HG03571 (cell line): ENCODE measurements around the gene TSHZ2.
"Not testable (repeated sequence)": the region's sequence is repeated elsewhere in the genome, so short reads cannot be mapped to it uniquely, and the experiment has no call there.

Experiments used
- ATAC-seq: cut with Tn5 transposase; IDR thresholded peaks from one replicate; pipeline ENCODE4 v1.9.1; 2021; ENCODE audit not compliant: unreplicated experiment

Gene TSHZ2

DNA sequence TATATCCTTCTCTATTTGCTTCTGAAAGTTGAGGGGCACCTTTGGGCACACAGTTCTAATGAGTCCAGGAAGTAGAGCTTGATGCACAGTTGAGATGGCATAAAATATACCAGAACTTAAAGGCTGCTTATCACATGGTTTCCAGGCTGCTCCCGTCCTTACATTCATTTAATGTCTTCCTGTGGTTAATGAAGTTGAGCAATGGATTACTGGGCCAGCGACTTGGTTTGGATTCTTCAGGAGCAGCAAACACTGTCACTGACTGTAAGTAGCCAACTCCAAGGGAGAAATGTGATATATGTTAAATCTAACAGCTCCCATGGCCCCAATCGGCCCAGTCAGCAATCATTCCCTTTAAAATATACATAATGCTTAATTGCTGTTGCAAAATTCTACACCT lies 9.0 kb upstream of the TSHZ2 start:
- no peak for ATAC-seq

DNA sequence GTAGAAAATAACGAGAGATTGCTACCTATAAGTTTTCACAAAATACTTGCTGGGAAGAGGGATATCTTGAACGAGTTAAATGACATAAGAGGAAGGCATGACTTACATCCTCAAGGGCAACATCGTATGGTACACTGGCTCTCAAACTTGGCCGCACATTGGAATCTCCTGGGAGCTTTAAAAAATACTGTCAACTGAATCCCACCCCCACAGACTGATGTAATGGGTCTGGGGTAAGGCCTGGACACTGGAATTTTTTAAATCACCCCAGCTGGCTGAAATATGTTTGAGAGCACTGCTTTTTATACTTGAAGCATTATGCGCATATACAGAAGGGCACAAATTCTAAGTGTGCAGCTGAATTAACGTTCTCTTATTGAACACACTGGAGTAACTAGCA lies 8.0 kb upstream of the TSHZ2 start:
- no peak for ATAC-seq

DNA sequence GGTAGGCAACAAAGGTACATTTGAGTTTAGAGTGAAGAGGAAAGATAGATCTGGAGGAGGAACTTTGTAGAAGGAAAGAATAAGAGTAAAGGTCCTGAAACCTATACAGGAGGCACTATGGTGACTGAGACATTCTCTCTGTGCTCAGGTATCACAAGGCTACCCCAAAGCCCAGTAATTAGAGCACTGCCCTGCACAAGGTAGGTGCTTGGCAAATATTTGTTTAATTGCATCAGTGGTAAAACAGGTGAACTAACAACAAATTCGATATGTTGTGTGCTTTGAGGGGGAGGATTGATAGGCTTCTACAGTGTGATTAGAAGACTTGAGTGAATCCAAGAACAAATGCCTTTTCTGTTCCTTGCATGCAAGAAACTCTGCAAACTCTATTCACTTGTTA lies 6.8 kb upstream of the TSHZ2 start:
- no peak for ATAC-seq

DNA sequence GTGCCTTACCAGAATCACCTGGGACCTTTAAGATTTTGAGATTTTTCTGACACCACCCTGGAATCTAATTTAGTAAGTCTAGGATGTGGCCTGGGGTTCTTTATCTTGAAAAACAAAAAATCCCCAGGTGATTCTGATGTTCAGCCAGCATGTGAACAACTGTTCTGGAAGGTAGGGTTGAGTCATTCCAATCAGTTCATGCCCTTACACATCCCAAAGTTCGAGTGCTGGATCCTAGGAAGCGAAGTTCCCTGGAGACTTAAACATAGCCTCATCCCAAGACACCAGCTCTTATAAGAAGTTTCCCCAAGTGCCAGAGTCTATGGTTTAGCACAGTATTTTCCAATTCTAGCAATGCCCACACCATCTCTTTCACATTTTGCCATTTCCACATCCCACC lies 6.3 kb upstream of the TSHZ2 start:
- ATAC-seq, result no peak

DNA sequence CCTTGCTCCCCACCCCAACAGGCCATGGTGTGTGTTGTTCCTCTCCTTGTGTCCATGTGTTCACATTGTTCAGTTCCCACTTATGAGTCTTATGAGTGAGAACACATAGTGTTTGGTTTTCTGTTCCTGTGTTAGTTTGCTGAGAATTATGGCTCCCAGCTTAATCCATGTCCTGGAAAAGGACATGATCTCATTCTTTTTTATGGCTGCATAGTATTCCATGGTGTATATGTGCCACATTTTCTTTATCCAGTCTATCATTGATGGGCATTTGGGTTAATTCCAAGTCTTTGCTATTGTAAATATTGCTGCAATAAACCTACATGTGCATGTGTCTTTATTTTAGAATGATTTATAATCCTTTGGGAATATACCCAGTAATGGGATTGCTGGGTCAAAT lies 5.6 kb upstream of the TSHZ2 start:
- ATAC-seq, result not testable (repeated sequence)

DNA sequence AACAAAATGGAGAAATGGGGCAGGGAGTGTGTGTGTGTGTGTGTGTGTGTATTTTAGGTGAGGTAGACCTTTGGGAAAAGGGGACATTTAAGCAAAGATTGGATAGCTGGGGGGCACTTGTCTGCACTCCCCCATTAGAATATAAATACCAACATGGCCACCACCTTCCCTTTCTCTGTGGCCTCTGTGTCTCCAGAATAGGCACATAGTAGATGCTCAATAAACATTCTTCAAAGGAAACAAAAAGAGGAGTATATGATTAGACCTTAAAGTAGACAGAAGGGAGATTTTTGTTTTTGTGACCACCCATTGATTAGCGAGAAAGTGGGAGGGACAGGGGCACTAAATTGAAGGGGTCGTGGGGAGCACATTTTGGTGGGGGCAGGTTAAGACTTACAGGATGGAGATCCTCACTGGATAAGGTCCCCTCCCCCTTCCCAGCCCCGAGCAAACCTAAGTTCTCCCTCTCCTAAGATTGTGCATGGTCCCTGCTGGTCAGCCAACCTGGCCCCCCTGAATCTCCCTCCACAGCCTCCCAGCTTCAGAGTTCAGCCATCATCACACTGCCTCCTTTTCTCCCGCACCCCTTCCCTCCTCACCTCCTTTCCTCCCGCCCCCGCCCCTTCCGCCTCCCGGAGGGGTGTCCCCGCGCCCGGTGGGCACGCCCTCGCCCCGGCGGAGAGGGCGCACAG lies 514 bp upstream of the TSHZ2 start:
- ATAC-seq, result no peak

DNA sequence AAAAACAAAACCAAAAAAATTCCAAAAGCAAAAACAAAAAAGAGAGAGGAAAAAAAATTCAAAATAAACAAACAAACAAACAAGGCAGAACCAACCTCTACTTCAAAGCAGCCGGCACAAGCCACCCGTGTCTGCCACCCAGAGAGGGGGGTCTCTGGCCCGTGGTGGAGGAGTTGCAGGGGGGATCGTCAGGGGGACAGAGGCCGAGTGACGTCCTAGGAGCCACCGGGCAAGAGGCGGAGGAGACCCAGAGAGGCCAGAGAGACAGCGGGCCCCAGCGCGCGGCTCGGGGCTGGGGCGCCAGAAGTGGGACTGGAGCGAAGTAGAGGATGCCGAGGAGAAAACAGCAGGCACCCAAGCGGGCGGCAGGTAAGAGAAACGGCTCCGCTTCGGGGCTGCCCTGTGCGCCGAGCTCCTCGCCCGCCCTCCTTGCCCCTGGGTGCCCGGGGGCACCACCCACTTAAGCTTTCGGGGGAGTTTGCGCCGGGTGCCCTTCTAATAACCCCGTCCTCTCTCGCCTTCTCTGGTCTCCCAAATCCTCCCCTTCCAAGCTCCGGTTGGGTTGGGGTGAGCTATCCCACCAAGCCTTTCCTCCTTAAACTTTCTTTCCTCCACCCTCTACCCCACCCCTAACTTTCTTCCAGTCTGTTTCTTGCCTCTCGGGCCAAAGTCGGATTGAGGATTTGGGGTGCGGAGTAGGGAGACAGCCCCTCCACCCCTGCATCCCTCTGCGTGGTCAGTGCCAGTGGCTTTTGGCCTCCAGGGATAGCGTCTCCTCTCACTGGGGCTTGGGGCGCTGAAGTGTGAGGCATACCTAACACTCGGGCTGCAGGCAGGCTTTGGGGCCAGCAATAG lies 1.0 kb downstream of the TSHZ2 start:
- ATAC-seq, result no peak

DNA sequence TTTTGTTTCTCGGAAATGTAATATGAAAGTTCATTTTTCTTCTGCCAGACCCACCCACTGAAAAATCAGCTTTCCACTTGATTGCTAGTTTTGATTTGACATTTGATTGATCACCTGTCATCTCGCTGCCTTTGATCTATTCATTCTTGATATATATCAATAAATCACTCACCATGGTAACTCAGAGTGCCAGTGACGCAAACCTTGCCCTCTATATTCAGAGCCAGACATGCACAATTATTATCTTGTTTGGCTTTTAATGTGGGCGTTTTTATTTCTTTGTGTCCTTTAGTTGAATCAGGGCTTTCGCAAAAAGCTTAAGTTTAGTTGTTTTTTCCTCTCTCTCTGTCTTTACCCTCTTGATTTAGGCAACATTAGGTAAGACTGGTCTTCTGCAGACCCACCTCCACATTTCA lies 2.0 kb downstream of the TSHZ2 start:
- ATAC-seq, result no peak

DNA sequence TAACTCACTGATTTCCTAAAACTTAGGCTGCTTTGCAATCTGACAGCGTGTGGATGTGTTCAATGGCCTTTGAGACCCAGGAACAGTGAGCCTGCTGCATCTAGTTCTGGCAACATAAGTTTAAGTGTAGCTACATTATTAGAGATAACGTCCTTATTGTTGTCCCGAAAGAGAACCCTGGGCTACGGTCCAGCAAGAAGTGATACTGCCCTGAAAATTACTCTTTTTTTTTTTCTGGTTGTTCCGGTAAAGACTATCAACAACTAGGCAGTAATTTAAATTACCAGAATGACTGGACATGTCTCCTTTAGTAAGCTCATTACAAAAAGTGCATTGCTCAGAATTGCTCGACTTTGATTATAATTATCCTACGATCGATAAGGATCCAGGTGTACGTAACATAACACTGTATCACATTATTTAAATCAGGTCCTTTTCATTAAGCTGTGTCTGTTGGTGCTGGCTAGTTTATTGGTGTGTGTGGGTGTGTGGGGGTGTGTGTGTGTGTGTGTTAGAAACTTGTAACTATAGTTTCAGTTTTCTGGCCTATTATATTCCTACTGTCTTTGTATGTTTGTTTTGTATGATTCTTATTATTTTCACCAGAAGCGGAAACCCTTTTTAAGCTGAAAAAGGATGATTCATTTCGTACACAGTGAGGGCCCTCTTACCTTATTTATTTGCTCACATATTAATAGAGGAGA lies 3.0 kb downstream of the TSHZ2 start:
- ATAC-seq, result no peak

DNA sequence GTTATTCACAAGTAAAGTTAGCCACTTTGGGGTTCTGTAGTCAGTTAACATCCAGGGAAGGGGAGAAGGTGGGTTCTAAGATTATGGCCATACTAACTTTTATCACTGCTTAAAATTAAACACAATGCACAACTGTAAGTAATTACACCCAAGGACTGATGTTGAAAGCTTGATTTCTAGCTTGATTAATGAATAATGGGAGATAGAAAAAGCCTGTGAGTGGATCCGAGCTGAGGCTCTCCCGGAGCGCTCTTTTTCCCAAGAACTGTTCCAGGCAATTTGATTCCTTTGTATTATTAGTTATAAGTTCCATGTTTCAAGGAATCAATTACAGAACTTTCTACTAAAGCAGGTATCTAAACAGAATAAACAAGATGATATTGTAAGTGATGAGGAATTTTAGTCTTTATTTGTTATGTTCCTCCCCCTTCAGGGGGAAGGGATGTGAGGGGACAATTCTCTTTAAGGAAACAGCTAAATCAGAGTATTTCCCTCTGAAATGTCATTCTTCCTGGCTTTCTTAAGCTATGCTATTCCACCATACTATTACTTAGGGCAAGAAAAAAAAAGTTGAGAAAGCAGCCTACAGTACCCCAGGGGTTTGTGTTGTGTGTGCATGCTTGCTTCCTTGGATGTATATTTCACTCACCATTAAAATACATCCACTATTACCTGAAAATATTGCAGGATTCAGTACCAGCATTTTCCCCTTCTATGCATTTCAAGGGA lies 3.8 kb downstream of the TSHZ2 start:
- ATAC-seq, result no peak

DNA sequence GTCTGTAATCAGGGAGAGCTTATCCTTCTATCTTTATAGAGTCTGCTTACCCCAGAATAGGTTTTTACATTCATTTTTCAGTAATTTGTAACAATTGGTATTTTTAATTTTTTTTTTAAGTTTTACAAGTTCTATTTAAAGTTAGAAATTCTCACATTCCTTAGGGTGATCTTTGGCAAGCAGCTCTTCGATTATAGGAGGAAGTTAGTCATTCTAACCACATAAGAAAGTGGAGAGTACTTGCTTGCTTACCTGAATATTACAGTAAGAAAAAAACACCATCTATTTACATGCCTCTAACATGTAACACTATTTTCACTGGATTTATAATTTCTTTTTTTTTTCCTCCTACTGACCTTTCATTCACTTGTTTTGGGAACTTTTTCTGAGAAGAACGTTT lies 6.7 kb downstream of the TSHZ2 start:
- no peak for ATAC-seq

DNA sequence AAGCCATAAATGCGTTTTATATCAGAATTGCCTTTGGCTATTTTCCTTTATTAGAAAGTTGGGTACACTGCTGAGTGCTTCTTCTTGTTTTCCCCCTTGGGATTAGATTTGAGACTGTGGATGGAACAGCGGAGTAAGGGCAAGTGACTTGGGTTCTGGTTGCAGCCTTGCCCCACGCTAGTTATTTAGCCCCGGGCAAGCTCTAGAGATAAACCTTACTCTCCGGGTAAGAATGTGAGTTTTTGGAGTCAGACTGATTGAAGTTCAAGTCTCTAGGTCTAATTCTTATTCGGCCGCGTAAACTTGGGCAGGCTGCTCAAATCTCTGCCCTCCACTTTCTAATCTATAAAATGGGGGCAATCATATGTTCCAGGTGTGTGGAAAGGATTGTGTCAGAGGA lies 8.9 kb downstream of the TSHZ2 start:
- ATAC-seq, result no peak

DNA sequence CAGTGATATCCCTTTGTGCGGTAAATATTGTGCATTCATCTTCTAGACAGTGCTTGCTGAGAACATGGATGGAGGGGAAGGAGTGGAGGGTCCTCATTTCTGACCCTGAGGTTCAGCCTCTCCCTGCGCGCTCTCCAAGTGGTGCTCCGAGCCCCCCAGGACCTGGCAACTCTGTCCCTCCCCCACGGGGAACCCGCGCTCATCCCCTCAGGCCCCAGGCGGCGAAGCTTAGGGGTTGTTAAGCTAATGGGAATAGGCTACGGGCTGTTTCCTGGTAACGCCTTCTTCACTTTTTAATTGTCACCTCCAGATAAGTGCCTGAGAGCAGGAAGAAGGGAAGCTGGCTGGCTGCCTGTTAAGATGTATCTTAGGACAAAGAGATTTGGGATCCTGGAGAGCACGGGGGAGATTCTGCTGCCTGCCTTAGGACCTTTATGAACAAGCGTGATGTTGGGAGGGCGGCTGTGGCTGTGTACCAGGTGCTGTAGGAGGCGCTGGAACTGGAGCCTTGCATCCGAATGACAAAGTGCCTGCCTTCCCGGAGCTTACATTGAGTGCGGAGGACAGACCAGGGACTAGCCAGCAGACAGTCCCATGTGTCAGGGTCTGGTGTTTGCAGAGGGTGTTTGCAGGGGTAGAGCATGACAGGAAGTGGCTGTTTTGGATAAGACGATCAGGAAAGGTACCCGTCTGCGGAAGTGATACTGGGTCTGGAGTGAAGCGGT lies 11.7 kb downstream of the TSHZ2 start:
- no peak for ATAC-seq

DNA sequence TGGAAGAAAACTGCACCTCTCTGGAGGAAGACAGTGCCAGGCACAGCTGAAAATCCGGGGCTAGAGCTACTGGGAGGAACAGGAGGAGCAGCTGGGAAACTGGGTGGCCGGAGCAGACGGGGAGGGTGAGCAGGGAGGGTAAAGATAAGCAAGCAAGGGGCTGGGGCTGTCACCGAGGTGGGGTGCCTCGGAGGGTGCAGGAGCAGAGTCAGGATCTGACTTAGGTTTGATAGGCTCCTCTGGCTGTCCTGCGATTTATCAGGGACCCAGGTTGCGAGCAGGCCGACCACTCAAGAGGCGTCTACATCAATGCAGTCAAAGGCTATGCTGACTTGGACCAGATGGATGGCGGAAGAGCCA lies 12.3 kb downstream of the TSHZ2 start:
- no peak for ATAC-seq

DNA sequence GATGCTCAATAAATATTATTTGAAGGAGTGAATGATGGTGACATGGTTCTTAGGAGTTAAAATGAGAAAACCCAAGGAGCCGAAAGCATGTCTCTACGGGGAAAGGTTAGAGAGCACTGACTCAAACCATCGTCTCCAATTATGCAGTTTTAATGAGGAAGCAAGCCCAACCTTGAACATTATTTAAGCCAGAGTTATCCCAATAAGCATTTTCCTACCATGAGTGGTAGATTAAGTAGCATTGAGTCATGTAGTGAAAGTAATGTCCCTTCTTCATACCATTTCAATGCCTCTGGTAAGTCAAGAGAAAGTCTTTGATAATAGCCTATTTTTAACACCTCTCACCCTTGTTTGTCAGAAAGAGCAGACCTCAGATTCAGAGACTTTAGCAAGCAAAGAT lies 13.5 kb downstream of the TSHZ2 start:
- no peak for ATAC-seq

DNA sequence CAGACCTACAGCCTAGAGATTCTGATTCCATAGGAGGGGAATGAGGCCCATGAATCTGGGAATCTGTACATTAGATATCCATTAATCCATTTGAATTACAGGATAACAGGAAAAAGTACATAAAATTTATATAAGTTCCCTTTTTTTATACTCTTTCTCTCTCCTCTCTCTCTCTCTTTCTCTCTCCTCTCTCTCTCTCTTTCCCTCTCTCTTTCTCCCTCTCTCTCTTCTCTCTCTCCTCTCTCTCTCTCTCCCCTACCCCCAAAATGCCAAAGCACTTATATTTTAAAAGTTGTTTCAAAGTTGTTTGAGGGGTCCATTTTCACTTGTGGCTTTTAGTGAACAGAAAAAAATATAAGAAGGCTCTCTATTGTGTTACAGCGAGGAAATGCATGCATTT lies 15.1 kb downstream of the TSHZ2 start:
- ATAC-seq, result no peak

DNA sequence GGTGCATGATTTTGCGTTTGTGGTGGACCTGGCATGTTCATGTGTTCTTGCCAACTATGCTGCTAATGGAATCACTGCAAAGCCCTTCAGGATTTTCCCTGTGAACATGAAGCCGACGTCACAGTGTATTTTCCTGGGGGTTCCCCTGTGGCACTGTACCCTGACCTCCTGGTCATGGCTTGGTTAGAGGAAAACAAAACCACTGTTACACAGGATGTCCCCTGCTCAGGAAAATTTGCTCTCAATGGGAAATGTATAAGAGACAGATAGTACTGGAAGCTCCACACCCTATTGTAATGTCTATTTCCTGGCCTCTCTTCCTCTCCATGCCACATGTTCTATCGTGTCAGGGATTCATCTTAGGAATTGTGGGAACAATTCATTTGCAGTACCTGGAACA lies 19.7 kb downstream of the TSHZ2 start:
- ATAC-seq, result no peak

DNA sequence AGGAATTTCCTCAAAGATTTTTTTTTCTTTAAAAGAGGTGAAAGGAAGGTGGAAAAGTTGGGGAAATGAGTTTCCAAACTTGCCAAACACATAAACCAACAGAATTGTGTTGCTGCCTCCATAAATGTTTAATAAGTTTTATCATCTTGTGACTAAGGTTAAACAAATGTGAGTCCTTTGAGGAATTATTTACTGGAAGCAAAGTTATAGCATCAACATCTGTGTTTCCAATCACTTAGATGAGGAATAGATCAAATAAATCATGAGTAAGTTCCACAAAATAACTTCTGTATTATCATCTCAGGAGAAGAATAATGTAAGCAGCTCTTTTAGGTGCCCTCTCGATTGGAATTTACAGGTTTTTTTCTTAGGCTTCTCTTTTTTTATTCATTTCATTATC lies 20.5 kb downstream of the TSHZ2 start:
- no peak for ATAC-seq

DNA sequence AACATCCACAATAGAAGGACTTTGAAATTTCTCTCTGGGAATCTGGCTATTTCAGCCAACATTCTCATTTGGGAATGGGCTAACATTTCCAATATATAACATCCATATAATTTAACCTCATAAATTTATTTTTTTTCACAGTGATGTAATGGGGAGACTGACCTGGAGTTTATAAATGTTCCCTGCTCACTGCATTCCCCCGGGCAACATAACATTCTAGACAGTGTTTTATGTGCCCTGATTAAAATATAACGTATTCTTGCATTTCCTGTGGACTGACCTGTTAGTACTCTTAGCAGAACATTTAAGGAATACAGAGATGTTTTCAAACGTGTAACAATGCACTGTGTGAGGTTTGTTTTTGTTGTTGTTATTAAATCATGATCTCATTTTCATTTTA lies 20.9 kb downstream of the TSHZ2 start:
- ATAC-seq, result no peak

DNA sequence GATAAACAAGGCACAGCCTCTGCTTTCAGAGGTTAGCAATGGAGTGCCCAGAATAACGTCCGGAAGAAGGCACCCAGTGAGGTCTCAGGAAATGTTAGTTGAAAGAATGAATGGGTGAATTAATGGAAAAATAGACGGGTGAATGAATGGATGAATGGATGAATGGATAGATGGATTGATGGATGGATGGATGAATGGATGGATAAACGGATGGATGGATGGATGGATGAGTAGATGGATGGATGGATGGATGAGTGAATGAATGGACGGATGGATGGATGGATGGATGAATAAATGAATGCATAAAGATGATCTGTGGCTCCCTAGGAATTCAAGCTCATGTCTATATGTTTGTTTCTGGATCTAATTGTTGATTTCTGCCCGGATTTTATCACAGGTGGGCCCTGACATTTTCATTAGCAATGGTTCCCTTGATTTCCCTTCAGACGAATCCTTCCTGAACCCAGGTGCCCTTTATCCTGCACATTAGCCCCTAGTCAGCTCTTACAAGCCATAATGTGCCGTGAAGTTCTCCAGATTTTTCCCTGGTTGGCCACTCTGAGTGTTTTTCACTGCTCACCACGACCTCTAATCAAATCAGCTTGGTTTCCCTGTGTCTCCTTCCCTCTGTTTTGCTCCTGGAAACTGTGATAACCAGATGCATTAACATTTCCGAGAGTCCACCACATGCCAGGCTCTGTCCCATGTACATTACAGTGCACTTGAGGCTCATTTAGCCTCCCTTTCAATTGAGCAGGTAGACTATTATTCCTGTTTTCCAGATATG lies 22.2 kb downstream of the TSHZ2 start:
- no peak for ATAC-seq
